ENCODE data around the gene HERC2.

GRCh38 chr15:28098360-28098765 is 223.6 kb downstream of the HERC2 start:
- TF ChIP-seq CTCF (IDR thresholded peaks at IDR 0.05) = no peak
- TF ChIP-seq POLR2A (IDR thresholded peaks at IDR 0.05) = no peak
